IgD-negative memory B cell (primary cell): ENCODE data around the gene PRTFDC1. TPM values are rescaled to one million over a fixed set of nuclear protein-coding genes. Genes with fewer than 3 reads are reported as not detected.
A peak's percentile ranks its signal among the peaks of the same experiment; 100 is the strongest.

Experiments
- H3K27ac Mint-ChIP-seq, 3 donors: one replicate each; pipeline ENCODE4 v1.8.0; 2020 to 2022; ENCODE audit warnings: mild to moderate bottlenecking in 3 of 3, mixed read lengths in 3 of 3, moderate library complexity in 1 of 3
- H3K27me3 Mint-ChIP-seq: one replicate; pipeline ENCODE4 v1.8.0; 2021; ENCODE audit warnings: mixed read lengths
- H3K36me3 Mint-ChIP-seq: one replicate; pipeline ENCODE4 v1.8.0; 2020; ENCODE audit warnings: mild to moderate bottlenecking, mixed read lengths
- H3K4me1 Mint-ChIP-seq, 3 donors: one replicate each; pipeline ENCODE4 v1.8.0; 2020 to 2022; ENCODE audit warnings: mixed read lengths in 3 of 3, mild to moderate bottlenecking in 1 of 3
- H3K4me3 Mint-ChIP-seq, 4 donors: one replicate each; pipeline ENCODE4 v1.8.0; 2020 to 2022; ENCODE audit warnings: mild to moderate bottlenecking in 4 of 4, mixed read lengths in 4 of 4, moderate library complexity in 3 of 4
- H3K9me3 Mint-ChIP-seq, 3 donors: one replicate each; pipeline ENCODE4 v1.8.0; 2020 to 2021; ENCODE audit warnings: mixed read lengths in 3 of 3, mild to moderate bottlenecking in 1 of 3
- polyA plus RNA-seq: library from polyadenylated mRNA; unstranded; fragments of 300-500 nt; fragmentation: Illumina TruSeq; gene quantifications from one replicate; pipeline ENCODE4 v1.2.3, GENCODE V29; 2021

Gene PRTFDC1
- polyA plus RNA-seq: not detected

GRCh38 chr10:24952143-24952706 is at the start of gene PRTFDC1:
TSS of gene PRTFDC1 (minus strand) at chr10:24952606. CDS start at chr10:24952575, 31 bp downstream.
- no peaks in the 10 kb centered on the region for H3K27me3 Mint-ChIP-seq
- no peaks in the 10 kb centered on the region for H3K9me3 Mint-ChIP-seq
- H3K4me3 Mint-ChIP-seq: peak within 1 kb of the TSS; percentile 84 to 92 (median 87)
- no peaks in the 10 kb centered on the region for H3K36me3 Mint-ChIP-seq
- peaks cover 1 to 16% (median 6%) of the 10 kb centered on the region in 3 donors for H3K4me1 Mint-ChIP-seq
- peak within 1 kb of the TSS in 1 of 3 donors; percentile 86 for H3K27ac Mint-ChIP-seq

DNA sequence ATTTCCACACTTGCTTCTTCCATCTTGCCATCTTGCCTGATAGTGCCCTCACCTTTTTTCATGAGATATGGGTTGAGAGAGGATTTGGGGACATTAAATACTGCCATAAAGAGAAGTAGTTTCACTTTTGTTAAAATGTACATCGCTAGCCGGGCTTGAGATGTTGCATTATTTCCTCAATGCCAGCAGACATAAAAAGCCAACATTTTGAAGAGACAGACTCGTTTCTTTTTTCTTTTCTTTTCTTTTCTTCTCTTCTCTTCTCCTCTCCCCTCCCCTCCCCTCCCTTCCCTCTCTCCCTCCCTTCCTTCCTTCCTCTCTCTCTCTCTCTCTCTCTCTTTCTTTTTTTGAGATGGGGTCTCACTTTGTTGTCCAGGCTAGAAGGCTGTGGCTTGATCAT is 45.6 kb upstream of the PRTFDC1 start:
- H3K36me3 Mint-ChIP-seq: no peaks in the 10 kb centered on the region
- H3K27ac Mint-ChIP-seq: no peak overlapping the region
- H3K27me3 Mint-ChIP-seq: no peaks in the 10 kb centered on the region
- peaks cover 2 to 20% (median 2%) of the 10 kb centered on the region in 3 donors for H3K9me3 Mint-ChIP-seq
- H3K4me1 Mint-ChIP-seq: no peaks in the 10 kb centered on the region
- no peak overlapping the region for H3K4me3 Mint-ChIP-seq

DNA sequence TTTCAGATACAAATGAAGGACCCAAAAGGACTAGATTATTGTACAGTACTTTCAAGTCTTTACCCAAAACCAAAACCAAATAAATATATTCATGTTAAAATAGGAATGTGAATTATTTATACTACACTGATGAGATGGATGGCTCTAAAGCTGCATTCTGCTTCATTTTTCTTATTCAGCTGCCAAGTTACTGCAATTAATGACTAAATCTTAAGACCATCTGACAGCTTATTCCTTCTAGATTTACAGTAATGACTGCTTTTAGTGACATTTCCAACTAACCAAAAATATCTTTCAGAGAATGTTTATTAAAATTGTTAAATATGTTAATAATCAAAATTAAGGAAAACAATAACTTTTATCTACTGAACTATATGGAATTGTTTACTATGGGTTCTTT is 42.7 kb upstream of the PRTFDC1 start:
- Mint-ChIP-seq H3K36me3 (peaks cover 1% of the 10 kb centered on the region), H3K9me3 (peaks cover 0 to 2% (median 0%) of the 10 kb centered on the region in 3 donors), H3K27me3 (peaks cover 2% of the 10 kb centered on the region), H3K4me1 (no peaks in the 10 kb centered on the region), H3K4me3 (no peak overlapping the region), H3K27ac (no peak overlapping the region)

DNA sequence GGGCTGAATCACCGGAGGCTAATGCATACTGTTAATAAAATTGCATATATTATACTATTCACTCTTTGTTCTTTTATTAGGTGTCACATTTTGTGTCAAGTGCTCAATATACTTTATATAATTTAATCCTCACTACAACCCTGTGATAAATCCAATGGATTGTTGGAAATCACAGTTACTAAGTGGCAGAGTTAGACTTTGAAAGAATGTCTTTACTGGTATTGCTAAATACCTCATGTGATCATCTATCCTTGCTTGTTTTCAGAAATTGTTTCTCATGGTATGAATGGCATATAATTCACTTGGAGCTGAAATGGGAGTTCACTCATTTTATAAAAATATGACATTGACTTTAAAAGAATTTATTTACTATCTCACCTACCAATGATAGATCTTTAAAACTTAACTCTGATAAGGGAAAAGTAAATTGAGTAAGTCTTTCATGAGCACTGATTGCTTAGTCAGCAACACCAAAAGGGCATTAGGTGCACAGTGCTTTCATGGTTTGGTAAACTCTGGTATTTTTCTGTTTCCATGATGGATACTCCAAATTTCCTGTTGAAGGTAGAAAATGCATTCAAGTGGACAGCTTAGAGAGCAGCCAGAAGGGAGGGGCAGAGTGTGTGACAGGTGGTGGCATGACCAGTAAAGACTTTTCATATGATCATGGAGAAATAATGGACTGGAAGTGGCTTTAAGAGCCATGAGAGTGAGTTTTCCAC is 41.0 kb upstream of the PRTFDC1 start:
- no peak overlapping the region for H3K4me3 Mint-ChIP-seq
- peaks cover 2% of the 10 kb centered on the region for H3K27me3 Mint-ChIP-seq
- H3K9me3 Mint-ChIP-seq: no peaks in the 10 kb centered on the region
- peaks cover 0 to 1% (median 0%) of the 10 kb centered on the region in 3 donors for H3K4me1 Mint-ChIP-seq
- H3K36me3 Mint-ChIP-seq: peaks cover 1% of the 10 kb centered on the region
- H3K27ac Mint-ChIP-seq: no peak overlapping the region

- Mint-ChIP-seq H3K9me3 (no peaks in the 10 kb centered on the region), H3K27me3 (peaks cover 2% of the 10 kb centered on the region), H3K4me1 (peaks cover 0 to 1% (median 0%) of the 10 kb centered on the region in 3 donors), H3K36me3 (peaks cover 1% of the 10 kb centered on the region), H3K4me3 (no peak overlapping the region), H3K27ac (no peak overlapping the region)
These were observed 40.2 kb upstream of the PRTFDC1 start for GRCh38 chr10:24992512-24993133.

DNA sequence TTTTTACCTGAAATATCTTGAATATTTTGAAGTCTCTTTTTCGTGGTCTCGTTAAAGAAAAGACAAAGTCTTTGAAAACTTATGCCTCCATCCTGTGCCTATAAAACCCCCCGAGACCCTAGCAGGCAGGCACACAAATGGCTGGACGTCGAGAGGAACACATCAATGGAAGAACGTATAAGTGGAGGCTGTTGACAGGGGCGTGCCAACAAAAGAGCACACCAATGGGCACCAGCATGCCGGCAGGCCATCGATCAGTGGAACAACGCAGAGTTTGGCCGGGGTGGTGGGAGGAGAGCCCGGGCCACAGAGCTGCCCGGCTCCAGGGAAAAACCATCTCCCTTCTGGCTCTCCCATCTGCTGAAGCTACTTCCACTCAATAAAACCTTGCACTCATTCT is 38.9 kb upstream of the PRTFDC1 start:
- Mint-ChIP-seq H3K4me1 (peaks cover 0 to 1% (median under 1%) of the 10 kb centered on the region in 3 donors), H3K27ac (no peak overlapping the region), H3K27me3 (peaks cover 2% of the 10 kb centered on the region), H3K9me3 (no peaks in the 10 kb centered on the region), H3K36me3 (peaks cover 1% of the 10 kb centered on the region), H3K4me3 (no peak overlapping the region)

DNA sequence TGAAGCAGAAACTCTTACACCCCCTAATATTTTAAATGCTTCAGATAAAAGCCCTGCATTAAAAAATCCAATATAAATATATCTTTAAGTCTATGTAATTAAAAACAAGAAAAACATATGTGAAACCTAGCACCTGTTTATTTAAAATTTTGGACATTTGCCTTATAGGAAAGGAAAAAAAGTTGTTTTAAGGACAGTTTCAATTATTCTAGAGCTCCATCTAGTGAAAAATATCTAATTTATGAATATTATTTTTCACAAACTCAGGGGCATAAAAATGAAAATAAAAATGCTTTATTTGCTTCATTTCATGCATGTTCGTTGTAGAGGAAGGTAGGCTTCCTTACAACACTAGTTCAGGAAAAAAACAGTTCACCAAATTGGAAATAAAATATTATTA is 37.5 kb upstream of the PRTFDC1 start:
- H3K4me1 Mint-ChIP-seq: peaks cover 0 to 3% (median 1%) of the 10 kb centered on the region in 3 donors
- H3K9me3 Mint-ChIP-seq: no peaks in the 10 kb centered on the region
- H3K27ac Mint-ChIP-seq: no peak overlapping the region
- H3K27me3 Mint-ChIP-seq: peaks cover 2% of the 10 kb centered on the region
- peaks cover 4% of the 10 kb centered on the region for H3K36me3 Mint-ChIP-seq
- no peak overlapping the region for H3K4me3 Mint-ChIP-seq

GRCh38 chr10:24988831-24989640 is 36.6 kb upstream of the PRTFDC1 start:
- no peak overlapping the region for H3K27ac Mint-ChIP-seq
- no peaks in the 10 kb centered on the region for H3K9me3 Mint-ChIP-seq
- peaks cover 4% of the 10 kb centered on the region for H3K36me3 Mint-ChIP-seq
- H3K4me1 Mint-ChIP-seq: peaks cover 0 to 3% (median 1%) of the 10 kb centered on the region in 3 donors
- H3K4me3 Mint-ChIP-seq: no peak overlapping the region
- peaks cover 2% of the 10 kb centered on the region for H3K27me3 Mint-ChIP-seq

GRCh38 chr10:24984906-24985305 is 32.5 kb upstream of the PRTFDC1 start:
- Mint-ChIP-seq H3K27me3 (no peaks in the 10 kb centered on the region), H3K4me1 (peaks cover 0 to 3% (median 3%) of the 10 kb centered on the region in 3 donors), H3K4me3 (no peak overlapping the region), H3K9me3 (peaks cover 0 to 1% (median 0%) of the 10 kb centered on the region in 3 donors), H3K36me3 (peaks cover 3% of the 10 kb centered on the region), H3K27ac (no peak overlapping the region)

- Mint-ChIP-seq H3K4me1 (peaks cover 0 to 3% (median 3%) of the 10 kb centered on the region in 3 donors), H3K36me3 (peaks cover 3% of the 10 kb centered on the region), H3K27ac (no peak overlapping the region), H3K4me3 (no peak overlapping the region), H3K9me3 (peaks cover 0 to 1% (median 0%) of the 10 kb centered on the region in 3 donors), H3K27me3 (no peaks in the 10 kb centered on the region)
These were observed 31.5 kb upstream of the PRTFDC1 start for GRCh38 chr10:24983946-24984345.

GRCh38 chr10:24983130-24983529 is 30.7 kb upstream of the PRTFDC1 start:
- H3K9me3 Mint-ChIP-seq: peaks cover 0 to 1% (median 0%) of the 10 kb centered on the region in 3 donors
- H3K27ac Mint-ChIP-seq: no peak overlapping the region
- no peaks in the 10 kb centered on the region for H3K27me3 Mint-ChIP-seq
- H3K4me1 Mint-ChIP-seq: peaks cover 0 to 3% (median 1%) of the 10 kb centered on the region in 3 donors
- H3K36me3 Mint-ChIP-seq: peaks cover 3% of the 10 kb centered on the region
- H3K4me3 Mint-ChIP-seq: no peak overlapping the region

- H3K27me3 Mint-ChIP-seq: no peaks in the 10 kb centered on the region
These were observed 30.1 kb upstream of the PRTFDC1 start for GRCh38 chr10:24982319-24983112.

DNA sequence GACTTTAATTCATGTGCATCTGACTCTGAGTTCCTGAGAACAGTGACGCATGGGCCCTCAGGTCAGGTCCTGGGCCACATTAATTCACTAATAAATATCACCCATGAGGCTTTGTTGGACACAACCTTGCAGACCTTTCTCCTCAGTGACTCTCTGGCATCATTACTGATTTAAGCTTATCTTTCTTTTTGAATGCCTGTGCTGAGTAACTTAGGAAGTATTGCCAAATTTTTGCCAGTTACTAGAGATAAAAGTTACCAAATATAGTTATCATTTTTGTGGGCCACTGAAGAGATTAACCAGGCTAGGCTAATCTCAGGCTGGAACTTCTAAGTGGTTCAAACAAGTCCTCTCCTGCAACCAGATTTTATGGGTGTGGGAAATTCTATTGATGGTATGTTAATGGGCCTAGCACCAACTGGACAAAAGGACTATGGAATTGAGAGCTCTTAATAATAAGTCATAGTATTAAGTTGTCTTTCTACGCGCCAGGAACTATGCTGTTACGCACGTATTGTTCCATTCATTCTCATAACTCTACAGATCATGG is 28.8 kb upstream of the PRTFDC1 start:
- Mint-ChIP-seq H3K27me3 (no peaks in the 10 kb centered on the region), H3K9me3 (peaks cover 0 to 1% (median 0%) of the 10 kb centered on the region in 3 donors), H3K36me3 (peaks cover 3% of the 10 kb centered on the region), H3K27ac (no peak overlapping the region), H3K4me3 (no peak overlapping the region), H3K4me1 (peaks cover 0 to 3% (median 1%) of the 10 kb centered on the region in 3 donors)

More at GRCh38 chr10:24982319-24983112, 30.1 kb upstream of the PRTFDC1 start:
- Mint-ChIP-seq H3K4me1 (peaks cover 0 to 3% (median 1%) of the 10 kb centered on the region in 3 donors), H3K27ac (no peak overlapping the region), H3K36me3 (peaks cover 3% of the 10 kb centered on the region), H3K9me3 (peaks cover 0 to 1% (median 0%) of the 10 kb centered on the region in 3 donors), H3K4me3 (no peak overlapping the region)

DNA sequence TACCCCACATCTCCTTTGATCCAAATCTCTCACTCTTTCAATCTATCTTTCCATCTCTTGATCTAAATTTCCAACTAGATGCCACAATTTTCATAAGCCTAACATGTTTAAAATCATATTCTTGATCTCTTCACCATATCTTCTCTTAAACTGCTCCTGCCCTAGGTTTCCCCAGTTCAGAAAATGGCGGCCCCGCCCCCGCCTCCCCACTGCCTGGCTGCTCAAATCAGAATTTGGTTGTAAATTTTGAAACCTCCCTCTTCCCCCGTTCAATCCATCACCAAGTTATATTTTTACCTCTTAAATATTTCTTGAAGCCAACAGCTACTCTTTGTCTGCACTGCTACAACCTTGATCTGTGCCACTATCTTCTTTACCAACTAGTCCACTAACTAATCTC is 27.3 kb upstream of the PRTFDC1 start:
- Mint-ChIP-seq H3K27ac (no peak overlapping the region), H3K36me3 (no peaks in the 10 kb centered on the region), H3K27me3 (no peaks in the 10 kb centered on the region), H3K9me3 (peaks cover 0 to 3% (median 0%) of the 10 kb centered on the region in 3 donors), H3K4me3 (no peak overlapping the region), H3K4me1 (peaks cover 0 to 1% (median 0%) of the 10 kb centered on the region in 3 donors)
